Measurements from ENCODE around the gene TMEM74B. TPM values are rescaled to one million over a fixed set of nuclear protein-coding genes. Genes with fewer than 3 reads are reported as not detected.

The TMEM74B gene
- total RNA-seq, 2 donors from 2014 or later, result 3.1 to 4.3 TPM

- Histone ChIP-seq H3K27ac (ENCODE audit: low read depth, low read length) (no peak overlapping the region), H3K9ac (ENCODE audit: extremely low read depth, low read length, poor library complexity, severe bottlenecking) (no peak overlapping the region), H3K36me3 (ENCODE audit: control insufficient read depth, insufficient read depth, low read length) (peaks cover 80% of the 10 kb centered on the region), H3K9me3 (ENCODE audit: control insufficient read depth, low read length) (no peaks in the 10 kb centered on the region), H3K4me1 (ENCODE audit: control insufficient read depth, insufficient read depth, low read length) (no peaks in the 10 kb centered on the region), H3K27me3 (ENCODE audit: control insufficient read depth, insufficient read depth, low read length, poor library complexity, severe bottlenecking) (no peaks in the 10 kb centered on the region), H3K4me3 (ENCODE audit: low read length) (no peak overlapping the region)
- Mint-ChIP-seq H3K4me1 (no peaks in the 10 kb centered on the region), H3K4me3 (no peak overlapping the region), H3K36me3 (ENCODE audit: low read depth) (peaks cover 75% of the 10 kb centered on the region), H3K27ac (no peak overlapping the region), H3K9me3 (no peaks in the 10 kb centered on the region), H3K27me3 (ENCODE audit: insufficient read depth) (no peaks in the 10 kb centered on the region)
- peak; percentile 24 for DNase-seq
- TF ChIP-seq, protein P1, sequence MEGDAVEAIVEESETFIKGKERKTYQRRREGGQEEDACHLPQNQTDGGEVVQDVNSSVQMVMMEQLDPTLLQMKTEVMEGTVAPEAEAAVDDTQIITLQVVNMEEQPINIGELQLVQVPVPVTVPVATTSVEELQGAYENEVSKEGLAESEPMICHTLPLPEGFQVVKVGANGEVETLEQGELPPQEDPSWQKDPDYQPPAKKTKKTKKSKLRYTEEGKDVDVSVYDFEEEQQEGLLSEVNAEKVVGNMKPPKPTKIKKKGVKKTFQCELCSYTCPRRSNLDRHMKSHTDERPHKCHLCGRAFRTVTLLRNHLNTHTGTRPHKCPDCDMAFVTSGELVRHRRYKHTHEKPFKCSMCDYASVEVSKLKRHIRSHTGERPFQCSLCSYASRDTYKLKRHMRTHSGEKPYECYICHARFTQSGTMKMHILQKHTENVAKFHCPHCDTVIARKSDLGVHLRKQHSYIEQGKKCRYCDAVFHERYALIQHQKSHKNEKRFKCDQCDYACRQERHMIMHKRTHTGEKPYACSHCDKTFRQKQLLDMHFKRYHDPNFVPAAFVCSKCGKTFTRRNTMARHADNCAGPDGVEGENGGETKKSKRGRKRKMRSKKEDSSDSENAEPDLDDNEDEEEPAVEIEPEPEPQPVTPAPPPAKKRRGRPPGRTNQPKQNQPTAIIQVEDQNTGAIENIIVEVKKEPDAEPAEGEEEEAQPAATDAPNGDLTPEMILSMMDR (conservative IDR thresholded peaks at IDR 0.05), result no peak
- WGBS, 2 experiments (ENCODE audit: insufficient coverage in 1 of 2, insufficient read length in 1 of 2), result 90 to 95% methylated on average over 3 to 7 of the region's 7 CpGs
These were observed 19.9 kb downstream of the TMEM74B start for GRCh38 chr20:1164871-1165270.

GRCh38 chr20:1163653-1164052 lies 21.1 kb downstream of the TMEM74B start:
- no peaks in the 10 kb centered on the region for H3K4me1 Mint-ChIP-seq
- peaks cover 69% of the 10 kb centered on the region for H3K36me3 ChIP-seq (ENCODE audit: control insufficient read depth, insufficient read depth, low read length)

DNA sequence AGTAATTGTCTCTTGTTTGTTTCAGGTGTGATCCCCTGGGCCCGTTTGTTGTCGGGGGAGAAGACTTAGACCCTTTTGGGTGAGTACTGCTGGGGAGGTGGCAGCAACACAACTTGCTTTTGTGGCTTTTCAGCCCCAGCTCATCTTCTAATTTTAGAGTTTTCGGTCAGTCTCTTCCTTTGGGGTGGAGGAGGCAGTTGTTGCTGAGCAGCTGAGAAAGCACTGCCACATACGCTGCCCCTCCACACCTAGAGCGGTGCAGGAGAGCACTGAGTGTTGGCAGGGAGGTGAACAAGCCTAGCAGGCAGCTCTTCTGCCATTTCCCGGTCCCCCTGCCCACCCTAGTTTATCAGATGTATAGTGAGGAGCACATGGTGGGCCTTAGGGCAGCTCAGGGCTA lies 21.7 kb downstream of the TMEM74B start:
- H3K4me1 Mint-ChIP-seq, result no peaks in the 10 kb centered on the region

More at GRCh38 chr20:1163653-1164052, 21.1 kb downstream of the TMEM74B start:
- peaks cover 68% of the 10 kb centered on the region for H3K36me3 Mint-ChIP-seq (ENCODE audit: low read depth)
- no peak overlapping the region for H3K4me3 Mint-ChIP-seq
- H3K27ac Mint-ChIP-seq, result no peak overlapping the region
- WGBS, 2 experiments (ENCODE audit: insufficient coverage in 1 of 2, insufficient read length in 1 of 2), result 100% methylated on average over 1 to 2 of the region's 2 CpGs
- DNase-seq, result peak; percentile 18
- H3K9me3 Mint-ChIP-seq, result no peaks in the 10 kb centered on the region
- Histone ChIP-seq H3K4me3 (ENCODE audit: low read length) (no peak overlapping the region), H3K27me3 (ENCODE audit: control insufficient read depth, insufficient read depth, low read length, poor library complexity, severe bottlenecking) (no peaks in the 10 kb centered on the region), H3K27ac (ENCODE audit: low read depth, low read length) (no peak overlapping the region), H3K9me3 (ENCODE audit: control insufficient read depth, low read length) (no peaks in the 10 kb centered on the region), H3K4me1 (ENCODE audit: control insufficient read depth, insufficient read depth, low read length) (no peaks in the 10 kb centered on the region), H3K9ac (ENCODE audit: extremely low read depth, low read length, poor library complexity, severe bottlenecking) (no peak overlapping the region)
- H3K27me3 Mint-ChIP-seq (ENCODE audit: insufficient read depth), result no peaks in the 10 kb centered on the region
- TF ChIP-seq, protein P1 (conservative IDR thresholded peaks at IDR 0.05), result no peak

More for the DNA sequence above, 21.7 kb downstream of the TMEM74B start:
- Mint-ChIP-seq H3K36me3 (ENCODE audit: low read depth) (peaks cover 62% of the 10 kb centered on the region), H3K27ac (peak overlapping the region; percentile 18), H3K4me3 (no peak overlapping the region), H3K9me3 (no peaks in the 10 kb centered on the region), H3K27me3 (ENCODE audit: insufficient read depth) (no peaks in the 10 kb centered on the region)
- H3K4me1 ChIP-seq (ENCODE audit: control insufficient read depth, insufficient read depth, low read length), result no peaks in the 10 kb centered on the region
- H3K4me3 ChIP-seq (ENCODE audit: low read length), result no peak overlapping the region
- TF ChIP-seq, protein P1 (conservative IDR thresholded peaks at IDR 0.05), result no peak
- H3K9ac ChIP-seq (ENCODE audit: extremely low read depth, low read length, poor library complexity, severe bottlenecking), result no peak overlapping the region
- DNase-seq, result no peak
- H3K9me3 ChIP-seq (ENCODE audit: control insufficient read depth, low read length), result no peaks in the 10 kb centered on the region
- peaks cover 64% of the 10 kb centered on the region for H3K36me3 ChIP-seq (ENCODE audit: control insufficient read depth, insufficient read depth, low read length)
- no peaks in the 10 kb centered on the region for H3K27me3 ChIP-seq (ENCODE audit: control insufficient read depth, insufficient read depth, low read length, poor library complexity, severe bottlenecking)
- WGBS, 2 experiments (ENCODE audit: insufficient coverage in 1 of 2, insufficient read length in 1 of 2), result 96 to 100% methylated on average over 1 to 6 of the region's 6 CpGs
- H3K27ac ChIP-seq (ENCODE audit: low read depth, low read length), result no peak overlapping the region
